Measurements from ENCODE around the gene ADPRH. TPM values are rescaled to one million over a fixed set of nuclear protein-coding genes. Genes with fewer than 3 reads are reported as not detected.
A peak's percentile ranks its signal among the peaks of the same experiment; 100 is the strongest.

The ADPRH gene
- total and polyA plus RNA-seq, 2 experiments from 2014 or later: 3.6 to 4.8 TPM

DNA sequence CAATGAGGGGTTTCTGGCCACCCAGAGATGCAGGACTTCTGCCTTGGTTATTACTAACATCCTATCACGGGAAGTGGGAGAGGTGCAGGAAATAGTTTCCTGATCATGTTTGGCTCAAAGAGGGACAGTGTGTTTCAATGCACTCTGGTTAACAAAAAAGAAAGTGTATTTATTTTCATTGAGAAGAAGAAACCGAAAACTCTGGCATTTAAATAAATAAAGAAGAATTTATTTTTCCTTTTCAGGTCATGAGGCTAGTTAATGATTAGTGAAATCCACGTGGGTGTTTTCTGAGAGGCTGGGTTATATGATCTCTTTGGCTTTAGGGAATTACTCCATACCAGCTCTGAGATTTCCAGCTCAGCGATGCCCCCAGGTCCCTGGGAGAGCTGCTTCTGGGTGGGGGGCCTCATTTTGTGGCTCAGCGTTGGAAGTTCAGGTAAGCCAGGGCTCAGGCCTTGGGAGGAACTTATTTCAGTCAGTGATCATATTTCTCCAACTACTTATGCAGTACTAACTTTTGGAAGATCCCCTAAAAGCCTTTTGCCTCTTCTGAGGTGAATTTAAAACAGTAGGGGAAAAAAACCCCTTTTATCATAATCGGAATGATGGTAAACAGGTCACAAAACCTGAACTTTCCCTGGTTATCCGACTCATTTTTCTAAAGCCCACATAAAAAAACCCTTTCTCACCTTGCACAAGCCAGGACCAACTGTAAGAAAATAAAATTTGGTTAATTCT is 18.4 kb downstream of the ADPRH start, which contains the start of gene PLA1A:
Gene PLA1A, plus strand, starts transcription at position 338 of the 741 bp plus-strand sequence. Its CDS starts 29 bp downstream, at position 367.
- Histone ChIP-seq H3K36me3 (no peaks in the 10 kb centered on the region), H3K9me3 (ENCODE audit: low read depth) (no peaks in the 10 kb centered on the region), H3K4me3 (no peak within 1 kb of the TSS), H3K27ac (no peak within 1 kb of the TSS), H3K27me3 (no peaks in the 10 kb centered on the region), H3K4me1 (ENCODE audit: low read depth) (peaks cover 32% of the 10 kb centered on the region)
- TF ChIP-seq, protein P1, sequence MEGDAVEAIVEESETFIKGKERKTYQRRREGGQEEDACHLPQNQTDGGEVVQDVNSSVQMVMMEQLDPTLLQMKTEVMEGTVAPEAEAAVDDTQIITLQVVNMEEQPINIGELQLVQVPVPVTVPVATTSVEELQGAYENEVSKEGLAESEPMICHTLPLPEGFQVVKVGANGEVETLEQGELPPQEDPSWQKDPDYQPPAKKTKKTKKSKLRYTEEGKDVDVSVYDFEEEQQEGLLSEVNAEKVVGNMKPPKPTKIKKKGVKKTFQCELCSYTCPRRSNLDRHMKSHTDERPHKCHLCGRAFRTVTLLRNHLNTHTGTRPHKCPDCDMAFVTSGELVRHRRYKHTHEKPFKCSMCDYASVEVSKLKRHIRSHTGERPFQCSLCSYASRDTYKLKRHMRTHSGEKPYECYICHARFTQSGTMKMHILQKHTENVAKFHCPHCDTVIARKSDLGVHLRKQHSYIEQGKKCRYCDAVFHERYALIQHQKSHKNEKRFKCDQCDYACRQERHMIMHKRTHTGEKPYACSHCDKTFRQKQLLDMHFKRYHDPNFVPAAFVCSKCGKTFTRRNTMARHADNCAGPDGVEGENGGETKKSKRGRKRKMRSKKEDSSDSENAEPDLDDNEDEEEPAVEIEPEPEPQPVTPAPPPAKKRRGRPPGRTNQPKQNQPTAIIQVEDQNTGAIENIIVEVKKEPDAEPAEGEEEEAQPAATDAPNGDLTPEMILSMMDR (IDR thresholded peaks at IDR 0.05; ENCODE audit: low read depth, low read length): no peak
- DNase-seq (ENCODE audit: low read depth in 1 of 2, low spot score in 1 of 2): no peak

DNA sequence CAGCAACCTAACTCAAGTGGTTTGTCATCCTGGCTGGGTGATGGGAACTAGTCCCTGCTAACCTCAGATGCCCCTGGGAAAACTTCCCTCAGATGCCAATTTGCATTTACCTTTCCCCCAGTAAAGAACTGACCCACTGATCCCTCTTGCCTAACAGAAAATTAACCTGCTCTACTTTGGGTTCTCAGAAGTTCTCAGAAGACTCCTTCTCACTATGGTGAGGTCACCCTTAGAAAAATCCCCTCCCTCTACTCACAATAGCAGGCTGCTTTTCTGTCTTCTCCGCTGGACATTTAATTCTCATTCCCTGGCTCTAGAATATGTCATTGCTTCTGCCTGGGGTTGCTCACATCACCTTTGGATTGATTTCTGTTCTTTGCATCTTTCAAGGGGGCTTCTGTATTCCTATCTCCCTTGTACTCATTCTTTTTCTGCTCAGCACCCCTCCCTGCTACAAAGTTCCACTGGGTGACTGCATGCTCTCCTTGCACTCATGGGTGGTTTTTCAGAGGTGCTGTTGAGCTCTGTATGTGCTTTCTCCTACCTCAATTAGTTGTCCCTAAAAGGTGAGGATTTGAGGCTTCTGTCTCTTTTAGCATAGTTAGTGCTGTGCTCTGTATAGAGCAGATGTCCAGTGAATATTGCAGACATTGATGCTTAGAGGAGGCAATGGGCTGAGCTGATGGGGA is 19.3 kb downstream of the ADPRH start:
- TF ChIP-seq, protein P1 (IDR thresholded peaks at IDR 0.05; ENCODE audit: low read depth, low read length): no peak
- H3K27me3 ChIP-seq: no peaks in the 10 kb centered on the region
- H3K4me3 ChIP-seq: no peak overlapping the region
- no peak for DNase-seq (ENCODE audit: low read depth in 1 of 2, low spot score in 1 of 2)
- H3K9me3 ChIP-seq (ENCODE audit: low read depth): no peaks in the 10 kb centered on the region
- H3K27ac ChIP-seq: no peak overlapping the region
- H3K4me1 ChIP-seq (ENCODE audit: low read depth): peaks cover 39% of the 10 kb centered on the region
- no peaks in the 10 kb centered on the region for H3K36me3 ChIP-seq

GRCh38 chr3:119599558-119600174 is 20.4 kb downstream of the ADPRH start:
- no peak for DNase-seq (ENCODE audit: low read depth in 1 of 2, low spot score in 1 of 2)
- no peak overlapping the region for H3K27ac ChIP-seq
- H3K4me3 ChIP-seq: no peak overlapping the region
- H3K4me1 ChIP-seq (ENCODE audit: low read depth): peaks cover 39% of the 10 kb centered on the region
- H3K9me3 ChIP-seq (ENCODE audit: low read depth): no peaks in the 10 kb centered on the region
- H3K27me3 ChIP-seq: no peaks in the 10 kb centered on the region
- TF ChIP-seq, protein P1 (IDR thresholded peaks at IDR 0.05; ENCODE audit: low read depth, low read length): no peak
- no peaks in the 10 kb centered on the region for H3K36me3 ChIP-seq

- Histone ChIP-seq H3K9me3 (ENCODE audit: low read depth) (no peaks in the 10 kb centered on the region), H3K27me3 (no peaks in the 10 kb centered on the region), H3K4me3 (no peak overlapping the region), H3K36me3 (no peaks in the 10 kb centered on the region), H3K4me1 (ENCODE audit: low read depth) (peaks cover 39% of the 10 kb centered on the region), H3K27ac (no peak overlapping the region)
- DNase-seq (ENCODE audit: low read depth in 1 of 2, low spot score in 1 of 2): peak in 1 of 2 donors; percentile 58
- TF ChIP-seq, protein P1 (IDR thresholded peaks at IDR 0.05; ENCODE audit: low read depth, low read length): peak; percentile 42
Observed at GRCh38 chr3:119600732-119601131, 21.4 kb downstream of the ADPRH start.

- DNase-seq (ENCODE audit: low read depth in 1 of 2, low spot score in 1 of 2): no peak
- H3K4me3 ChIP-seq: no peak overlapping the region
- TF ChIP-seq, protein P1 (IDR thresholded peaks at IDR 0.05; ENCODE audit: low read depth, low read length): no peak
- H3K9me3 ChIP-seq (ENCODE audit: low read depth): no peaks in the 10 kb centered on the region
- H3K27ac ChIP-seq: no peak overlapping the region
- no peaks in the 10 kb centered on the region for H3K27me3 ChIP-seq
- H3K4me1 ChIP-seq (ENCODE audit: low read depth): peaks cover 39% of the 10 kb centered on the region
- H3K36me3 ChIP-seq: no peaks in the 10 kb centered on the region
Observed at GRCh38 chr3:119601154-119601553, 21.9 kb downstream of the ADPRH start.
